NCI-H2196 (cell line): ENCODE data around the gene SH3RF1.

ENCODE experiments used
- DNase-seq: peaks from one replicate; lab custom pipeline; 2025; ENCODE audit not compliant: unreplicated experiment; lab: John Stamatoyannopoulos, UW

The SH3RF1 gene

GRCh38 chr4:169048868-169049414 is 221.8 kb downstream of the SH3RF1 start:
- no peak for DNase-seq

GRCh38 chr4:169047956-169048355 is 222.8 kb downstream of the SH3RF1 start:
- no peak for DNase-seq

- no peak for DNase-seq
Measured at GRCh38 chr4:169045862-169046584, 224.7 kb downstream of the SH3RF1 start.

- DNase-seq = no peak
Measured at GRCh38 chr4:169044714-169045447, 225.9 kb downstream of the SH3RF1 start.
